ENCODE data around the gene ZNF618.

The ZNF618 gene

DNA sequence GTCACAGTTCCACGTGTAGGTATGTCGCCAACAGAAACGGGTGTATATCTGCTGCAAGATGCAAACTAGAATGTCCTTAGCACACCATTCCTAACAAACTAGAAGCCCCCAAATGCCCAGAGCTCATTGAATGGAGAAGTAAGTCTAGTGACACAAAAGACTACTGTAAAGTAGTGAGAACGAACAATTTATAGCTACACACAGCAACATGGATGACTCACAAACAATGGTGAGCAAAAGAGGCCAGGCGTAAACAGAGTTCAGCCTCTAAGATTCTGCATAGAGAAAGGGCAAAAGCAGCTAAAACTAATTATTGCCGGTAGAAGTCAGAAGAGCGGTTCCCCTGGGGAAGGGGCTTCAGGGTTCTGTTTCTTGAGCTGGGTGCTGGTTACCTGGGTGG lies 127.2 kb downstream of the ZNF618 start:
- DNase-seq = no peak

DNA sequence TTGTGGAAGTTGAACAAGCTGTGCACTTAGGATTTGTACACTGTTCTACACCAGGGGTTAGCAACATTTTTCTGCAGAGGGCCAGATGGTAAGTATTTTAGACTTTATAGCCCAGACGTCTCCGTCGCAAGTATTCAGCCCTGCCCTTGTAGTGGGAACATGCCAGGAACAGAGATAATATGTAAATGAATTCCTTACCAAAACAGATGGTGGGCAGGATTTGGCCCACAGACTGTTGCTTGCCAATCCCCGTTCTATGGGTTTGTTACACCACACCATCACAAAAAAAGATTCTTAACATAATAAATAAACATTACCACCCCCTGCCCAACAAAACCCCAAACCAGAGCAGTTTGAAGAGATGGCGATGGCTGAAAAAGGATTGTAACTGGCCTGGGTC lies 127.6 kb downstream of the ZNF618 start:
- peak; percentile 14 for DNase-seq

DNA sequence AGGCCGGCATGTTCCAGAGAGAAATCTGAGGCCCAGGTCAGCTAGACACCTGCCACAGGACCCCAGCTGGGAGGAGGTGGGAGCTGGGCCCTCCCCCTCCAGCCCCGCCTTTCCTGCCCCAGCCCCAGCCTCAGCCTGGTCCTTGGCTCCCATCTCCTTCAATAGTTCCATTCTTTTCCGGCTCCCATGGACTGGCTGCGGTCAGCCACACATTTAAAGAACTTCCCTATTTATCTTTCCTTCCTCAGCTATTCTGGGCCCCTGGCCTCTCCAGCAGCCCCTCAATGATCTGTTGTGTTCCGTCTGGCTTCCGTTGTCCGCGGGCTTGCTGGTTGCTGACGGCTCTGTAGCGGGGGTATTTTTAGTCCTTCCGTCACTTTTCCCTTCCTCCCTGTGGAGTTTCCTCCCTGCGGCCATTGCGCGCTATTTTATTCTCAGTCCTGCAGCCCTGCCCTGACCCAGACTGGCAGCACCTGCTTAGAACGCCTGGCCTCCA lies 128.2 kb downstream of the ZNF618 start:
- DNase-seq = peak; percentile 44

DNA sequence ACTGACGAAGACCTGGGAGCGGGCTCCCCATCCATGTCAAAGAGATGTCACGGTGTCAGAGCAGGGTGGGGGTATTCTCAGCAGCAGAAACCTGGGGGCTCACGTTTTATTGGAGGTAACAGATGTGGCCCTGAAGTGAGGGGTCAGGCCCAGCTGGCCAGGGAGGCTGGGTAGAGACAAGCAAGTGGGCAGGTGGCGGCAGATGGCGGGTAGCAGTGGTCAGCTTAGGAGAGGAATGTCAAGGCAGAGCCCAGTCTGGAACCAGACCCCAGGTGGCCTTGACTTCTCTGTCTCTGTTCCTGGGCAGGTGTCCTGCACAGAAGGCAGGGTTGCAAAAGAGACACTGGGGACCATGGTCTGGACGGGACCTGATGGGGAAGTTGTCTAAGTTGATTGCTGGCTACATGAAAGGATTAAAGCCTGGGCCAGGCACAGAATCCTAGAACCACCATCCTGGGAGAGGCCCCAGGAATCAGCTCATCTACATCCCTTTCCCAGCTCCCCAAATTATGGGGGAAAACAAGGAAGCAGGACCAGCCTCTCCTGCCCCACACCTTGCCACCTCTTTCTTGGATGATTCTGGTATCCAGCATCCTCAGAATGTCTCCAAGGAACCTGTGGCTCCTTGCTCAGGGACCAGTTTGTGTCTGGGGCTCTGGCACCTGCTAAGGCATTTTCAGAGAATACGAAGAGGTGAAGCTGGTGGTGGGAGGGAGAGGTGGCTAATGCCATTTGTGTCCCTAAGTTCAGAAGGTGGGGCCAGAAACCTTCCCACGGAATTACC lies 129.5 kb downstream of the ZNF618 start:
- DNase-seq = peak; percentile 34

DNA sequence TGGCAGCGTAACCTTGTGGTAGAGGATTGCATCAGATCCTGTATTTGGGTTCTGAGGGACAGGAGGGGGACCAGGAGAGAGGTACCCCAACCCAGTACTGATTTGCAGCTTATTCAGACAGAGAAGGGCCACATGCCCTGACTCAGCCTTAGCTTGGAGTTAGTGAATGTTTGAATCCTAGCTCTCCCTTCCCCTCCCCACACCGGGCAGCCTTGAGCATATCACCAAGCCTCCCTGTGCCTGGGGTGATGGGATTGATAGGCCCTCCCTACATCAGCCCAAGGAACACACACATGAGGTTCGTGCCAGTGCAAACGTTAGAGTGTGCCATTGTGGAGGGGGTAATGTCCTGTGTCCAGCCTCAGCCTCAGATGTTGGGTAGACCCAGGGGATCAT lies 130.0 kb downstream of the ZNF618 start:
- peak; percentile 38 for DNase-seq

DNA sequence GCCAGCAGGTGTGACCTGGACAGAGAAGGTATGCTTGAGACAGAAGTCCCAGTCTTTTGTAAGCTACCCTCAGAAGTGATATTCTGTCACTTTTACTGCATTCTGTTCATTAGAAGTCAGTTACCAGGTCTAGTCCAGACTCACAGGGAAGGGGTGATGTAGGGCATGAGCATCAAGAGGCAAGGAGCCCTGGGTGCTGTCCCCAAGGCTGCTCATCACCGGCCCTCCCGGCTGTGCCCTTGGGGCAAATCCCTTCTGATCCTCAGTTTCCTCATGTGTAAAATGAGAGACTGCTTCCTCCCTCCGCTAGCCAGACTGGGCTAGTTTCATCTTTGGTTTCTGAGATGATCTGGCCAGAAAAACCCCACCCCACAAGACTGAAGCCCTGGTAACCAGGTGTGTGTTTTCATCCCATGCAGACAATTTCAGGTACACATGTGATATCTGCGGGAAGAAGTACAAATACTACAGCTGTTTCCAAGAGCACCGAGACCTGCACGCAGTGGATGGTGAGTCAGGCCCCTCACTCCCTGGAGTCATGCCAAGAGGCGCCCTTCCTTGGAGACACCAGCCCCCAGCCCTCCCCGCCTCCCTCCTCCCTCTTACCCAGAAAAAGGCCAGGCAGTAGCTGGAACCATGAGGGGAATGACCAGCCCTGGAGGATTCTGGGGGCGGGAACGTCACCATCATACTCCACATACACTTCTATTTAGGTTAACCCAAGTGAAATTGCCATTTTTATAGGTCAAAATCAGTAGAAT lies 131.0 kb downstream of the ZNF618 start:
- peak; percentile 17 for DNase-seq

DNA sequence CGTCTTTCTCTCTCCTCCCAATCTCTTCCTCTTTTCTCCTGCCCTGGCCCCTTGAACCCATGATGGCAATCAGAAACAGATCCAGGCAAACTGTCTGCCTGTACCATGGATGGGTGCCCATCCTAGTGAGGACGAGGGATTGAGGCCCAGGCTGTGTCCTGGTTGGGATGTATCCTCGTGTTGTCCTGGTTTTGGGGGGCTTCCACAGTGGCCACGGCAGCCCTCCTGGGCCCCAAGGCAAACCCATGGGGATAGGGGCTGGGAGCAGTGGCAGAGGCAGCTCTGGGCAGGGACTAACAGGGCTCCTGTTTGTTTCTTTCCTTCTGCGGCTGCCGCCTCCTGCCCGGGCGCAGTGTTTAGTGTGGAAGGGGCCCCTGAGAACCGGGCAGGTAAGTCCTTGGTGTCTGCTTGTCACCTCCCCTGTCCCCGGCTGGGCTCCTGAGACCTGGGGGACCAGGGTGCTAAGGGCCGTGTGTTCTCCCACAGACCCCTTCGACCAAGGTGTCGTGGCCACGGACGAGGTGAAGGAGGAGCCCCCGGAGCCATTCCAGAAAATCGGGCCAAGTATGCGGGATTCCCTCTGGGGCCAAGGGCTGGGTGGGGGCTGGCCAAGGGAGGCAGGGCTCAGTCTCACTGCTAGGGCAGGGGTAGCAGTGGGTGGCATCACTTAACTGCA lies 132.0 kb downstream of the ZNF618 start:
- peak; percentile 57 for DNase-seq

DNA sequence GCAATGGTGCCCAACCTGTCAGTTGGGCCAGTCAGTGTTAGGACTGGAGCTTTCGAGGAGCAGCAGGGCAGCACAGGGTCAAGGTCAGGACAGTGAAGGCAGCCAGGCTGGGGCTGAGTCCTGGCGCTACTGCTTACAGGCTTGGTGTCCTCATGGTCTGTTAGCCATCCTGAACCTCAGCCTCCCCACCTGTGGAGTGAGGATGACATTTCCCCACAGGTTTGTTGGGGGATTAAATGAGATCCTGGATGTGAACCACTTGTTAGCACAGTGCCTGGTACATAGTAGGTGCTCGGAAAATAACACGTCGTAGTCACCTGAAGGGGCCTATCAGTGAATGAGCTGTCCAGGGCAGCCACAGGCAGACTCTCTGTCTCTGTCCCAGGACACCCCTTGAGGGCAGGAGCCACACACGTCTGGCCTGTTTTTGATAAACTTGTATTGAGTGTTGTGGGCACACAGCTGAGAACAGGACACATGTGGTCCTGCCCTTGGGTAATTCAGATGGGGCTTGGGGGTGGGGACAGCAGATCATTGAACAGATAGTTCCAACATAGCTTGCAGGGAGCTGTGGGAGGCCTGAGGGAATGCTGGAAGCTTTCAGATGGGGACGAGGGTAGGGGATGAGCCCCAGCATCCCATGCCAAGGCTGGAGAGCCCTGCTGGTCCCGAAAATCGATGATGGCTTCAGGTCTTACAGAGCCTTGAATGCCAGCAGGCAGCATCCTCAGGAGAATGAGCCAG lies 132.7 kb downstream of the ZNF618 start:
- DNase-seq = peak; percentile 38

DNA sequence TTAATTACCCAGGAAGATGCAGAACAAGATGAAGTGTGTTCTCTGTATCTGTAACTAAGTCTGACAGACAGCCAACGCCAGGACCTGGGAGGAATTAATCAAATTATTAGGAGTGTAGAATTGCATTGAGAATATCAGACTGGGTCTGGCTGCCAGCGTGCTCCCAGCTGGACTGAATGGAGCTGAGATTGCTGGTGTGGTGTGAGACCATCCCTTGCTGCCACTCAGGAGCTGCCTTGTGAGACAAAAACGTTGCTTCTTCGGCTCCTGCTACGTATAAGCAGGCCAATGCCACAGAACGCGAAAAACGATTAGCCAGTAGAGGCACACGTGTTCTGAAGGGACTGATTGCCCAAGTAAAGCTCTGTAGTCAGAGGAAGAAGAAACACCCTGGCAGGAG lies 135.2 kb downstream of the ZNF618 start:
- DNase-seq = peak; percentile 25

DNA sequence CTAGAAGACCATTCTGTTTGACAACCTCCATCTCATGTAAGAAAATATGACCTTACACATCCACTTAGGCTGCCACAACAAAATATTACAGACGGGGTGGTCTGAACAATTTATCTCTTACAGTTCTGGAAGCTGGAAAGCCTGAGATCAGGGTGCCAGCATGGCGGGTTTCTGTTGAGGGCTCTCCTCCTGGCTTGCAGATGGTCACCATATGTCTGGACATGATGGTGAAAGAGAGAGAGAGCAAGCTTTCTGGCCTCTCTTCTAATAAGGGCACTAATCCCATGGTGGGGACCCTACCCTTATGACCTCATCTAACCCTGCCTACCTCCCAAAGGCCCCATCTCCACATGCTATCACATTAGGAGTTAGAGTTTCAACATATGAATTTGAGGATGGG lies 136.0 kb downstream of the ZNF618 start:
- peak; percentile 4 for DNase-seq

DNA sequence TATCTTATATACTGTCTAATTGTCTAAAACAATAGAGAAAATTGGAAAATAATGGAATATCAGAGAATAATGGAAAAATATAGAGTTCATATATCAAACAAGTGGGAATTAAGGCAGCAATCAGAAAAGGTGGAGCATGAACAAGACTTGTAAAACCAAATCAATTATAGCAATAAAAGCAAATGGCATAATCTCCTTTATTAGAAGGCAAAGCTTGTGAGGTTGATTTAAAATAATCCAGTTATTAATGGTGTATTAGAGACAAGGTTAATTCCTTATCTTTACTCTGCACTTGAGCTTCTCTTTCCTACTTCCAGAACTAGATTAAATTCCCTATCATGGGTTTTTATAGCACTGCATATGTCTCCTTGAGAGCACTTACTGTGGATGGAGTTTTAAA lies 137.9 kb downstream of the ZNF618 start:
- DNase-seq = no peak

DNA sequence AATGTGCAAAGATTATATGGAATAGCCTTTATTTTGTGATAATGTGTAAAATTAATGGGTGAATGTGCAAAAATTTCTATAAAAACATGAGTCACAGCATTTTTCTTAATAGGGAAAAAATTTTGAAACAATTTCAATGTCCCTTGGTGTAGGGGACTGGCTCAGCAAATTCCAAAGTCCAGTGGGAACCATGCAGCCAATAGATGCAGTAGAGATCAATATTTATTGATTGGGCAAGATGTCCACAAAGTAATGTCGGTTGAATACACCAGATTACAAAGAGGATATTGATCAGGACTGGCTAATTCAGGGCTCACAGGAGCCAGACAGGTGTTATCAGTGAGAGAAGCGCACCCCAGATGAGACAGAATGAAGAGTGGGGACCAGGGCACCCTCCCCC lies 139.5 kb downstream of the ZNF618 start:
- no peak for DNase-seq

DNA sequence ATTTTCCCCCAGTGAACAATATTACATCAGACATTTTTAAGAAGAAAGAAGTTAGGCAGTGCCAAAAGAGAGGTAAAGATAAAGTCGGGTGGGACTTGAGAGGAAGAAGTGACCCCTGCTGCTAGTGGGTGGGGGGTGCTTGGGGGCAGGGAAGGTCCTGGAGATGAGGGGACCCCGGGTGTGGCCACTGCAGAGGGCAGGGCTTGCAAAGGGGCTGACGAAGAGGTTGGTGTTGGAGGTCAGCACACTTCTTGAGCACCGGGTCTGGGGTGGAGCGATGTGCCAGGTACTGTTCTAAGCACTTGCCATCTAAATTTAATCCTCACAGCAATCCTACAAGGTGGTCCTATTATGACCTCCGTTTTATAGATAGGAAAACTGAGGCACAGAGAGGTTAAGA lies 140.0 kb downstream of the ZNF618 start:
- DNase-seq = peak; percentile 45

DNA sequence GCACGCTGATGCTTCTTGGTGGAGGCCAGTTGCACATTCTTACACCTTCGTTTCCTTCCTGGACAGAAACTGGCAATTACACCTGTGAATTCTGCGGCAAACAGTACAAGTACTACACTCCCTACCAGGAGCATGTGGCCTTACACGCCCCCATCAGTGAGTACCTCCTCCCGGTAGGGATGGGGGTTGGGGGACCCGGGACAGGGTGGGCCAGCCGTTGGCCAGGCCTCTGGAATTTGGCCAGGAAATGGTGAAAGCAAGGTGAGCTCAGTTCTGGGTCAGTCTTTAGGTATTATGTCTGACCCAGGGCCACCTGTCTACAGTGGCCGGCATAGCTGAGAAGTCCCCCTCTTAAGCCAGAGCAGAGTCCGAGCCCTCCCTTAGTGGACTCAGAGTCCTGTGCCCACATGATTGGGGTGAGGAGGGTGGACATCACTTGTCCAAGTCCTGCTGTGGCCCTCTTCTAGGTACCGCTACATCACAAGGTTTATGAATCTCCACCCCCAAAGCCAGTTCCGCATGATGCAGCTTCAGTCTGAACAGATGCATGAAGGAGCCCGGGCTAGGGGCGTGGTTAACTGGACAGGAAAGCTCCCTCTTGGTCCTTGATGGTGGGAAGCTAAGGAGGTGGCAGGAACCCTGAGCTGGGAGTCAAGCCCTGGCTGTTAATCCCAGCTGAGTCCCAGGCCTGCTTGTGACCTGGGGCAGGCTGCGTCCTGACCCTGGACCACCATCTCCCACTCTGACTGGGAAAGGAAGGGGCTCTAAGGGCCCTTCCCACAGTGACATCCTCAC lies 140.7 kb downstream of the ZNF618 start:
- DNase-seq = peak; percentile 38

DNA sequence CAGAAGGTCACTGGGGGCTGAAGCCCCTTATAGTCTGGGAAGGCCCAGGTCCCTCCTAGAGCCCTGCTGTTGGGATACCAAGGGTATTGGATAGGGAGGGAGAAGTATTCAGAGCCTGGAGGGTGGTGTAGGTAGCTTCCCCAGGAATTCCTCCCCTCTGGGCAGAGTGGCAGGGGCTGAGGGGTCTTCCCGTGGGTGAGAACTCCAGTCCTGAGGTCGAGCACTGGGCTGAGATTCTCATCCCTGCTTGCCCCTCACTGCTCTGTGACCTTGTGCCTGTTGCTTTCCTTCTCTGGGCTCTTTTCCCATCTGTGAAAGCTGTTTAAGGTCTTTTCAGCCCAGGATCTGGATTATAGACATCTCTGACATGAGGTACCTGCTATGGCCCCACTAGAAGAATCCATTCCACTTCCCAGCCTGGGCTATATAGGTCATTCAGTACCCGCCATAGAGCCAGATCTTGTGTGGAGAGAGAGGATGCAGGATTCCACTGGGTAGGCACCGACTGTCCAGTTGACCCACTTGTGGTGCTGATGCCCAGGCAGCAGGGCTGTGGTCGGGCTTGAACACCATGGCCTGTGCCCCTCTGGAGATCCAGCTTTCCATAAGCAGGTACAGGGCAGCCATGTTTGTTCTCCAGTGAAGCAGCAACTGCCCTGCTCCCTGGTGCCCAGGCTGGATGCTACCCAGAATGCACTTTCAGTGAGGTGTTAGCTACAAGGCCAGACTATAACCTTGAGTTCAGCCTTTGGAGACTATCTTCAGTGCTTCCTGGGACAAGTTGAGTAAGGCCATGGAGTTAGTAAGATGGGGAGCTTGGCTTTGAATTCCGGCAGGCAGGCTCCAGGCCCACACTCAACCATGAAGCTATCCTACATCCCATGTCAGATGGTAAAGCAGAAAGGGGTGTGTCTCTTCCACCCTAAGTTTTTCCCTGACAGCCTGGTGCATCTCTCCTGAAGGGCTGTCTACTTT lies 141.9 kb downstream of the ZNF618 start:
- DNase-seq = peak; percentile 41

DNA sequence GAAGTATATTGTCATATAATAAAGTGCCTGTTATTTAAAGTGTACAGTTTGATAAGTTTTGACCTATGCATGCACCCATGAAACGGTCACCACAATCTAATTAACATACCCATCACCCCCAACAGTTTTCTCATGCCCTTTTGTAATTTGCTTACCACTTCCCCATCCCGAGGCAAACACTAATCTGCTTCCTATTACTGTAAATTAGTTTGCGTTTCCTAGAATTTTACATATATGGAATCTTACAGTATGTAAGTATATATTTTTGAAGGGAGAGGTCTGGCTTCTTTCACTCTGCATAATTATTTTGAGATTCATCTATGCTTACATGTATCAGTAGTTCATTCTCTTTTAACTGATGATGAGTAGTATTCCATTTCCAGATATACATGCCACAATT lies 145.5 kb downstream of the ZNF618 start:
- no peak for DNase-seq

DNA sequence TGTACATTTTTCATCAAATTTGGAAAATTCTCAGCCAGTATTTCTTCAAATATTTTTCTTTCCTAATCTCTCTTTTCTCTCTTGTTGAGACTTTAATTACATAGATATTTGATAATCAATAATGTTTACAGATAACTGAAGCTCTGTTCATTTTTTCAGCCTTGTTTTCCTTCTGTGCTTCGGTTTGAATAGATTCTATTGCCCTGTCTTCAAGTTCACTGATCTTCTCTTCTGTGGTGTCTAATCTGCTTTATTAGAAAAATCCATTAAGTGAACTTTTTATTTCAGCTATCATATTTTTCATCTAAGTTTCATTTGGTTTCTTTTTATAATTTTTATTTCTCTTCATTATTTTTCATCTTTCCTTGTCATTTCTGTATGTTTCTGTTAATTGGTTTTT lies 147.9 kb downstream of the ZNF618 start:
- no peak for DNase-seq

DNA sequence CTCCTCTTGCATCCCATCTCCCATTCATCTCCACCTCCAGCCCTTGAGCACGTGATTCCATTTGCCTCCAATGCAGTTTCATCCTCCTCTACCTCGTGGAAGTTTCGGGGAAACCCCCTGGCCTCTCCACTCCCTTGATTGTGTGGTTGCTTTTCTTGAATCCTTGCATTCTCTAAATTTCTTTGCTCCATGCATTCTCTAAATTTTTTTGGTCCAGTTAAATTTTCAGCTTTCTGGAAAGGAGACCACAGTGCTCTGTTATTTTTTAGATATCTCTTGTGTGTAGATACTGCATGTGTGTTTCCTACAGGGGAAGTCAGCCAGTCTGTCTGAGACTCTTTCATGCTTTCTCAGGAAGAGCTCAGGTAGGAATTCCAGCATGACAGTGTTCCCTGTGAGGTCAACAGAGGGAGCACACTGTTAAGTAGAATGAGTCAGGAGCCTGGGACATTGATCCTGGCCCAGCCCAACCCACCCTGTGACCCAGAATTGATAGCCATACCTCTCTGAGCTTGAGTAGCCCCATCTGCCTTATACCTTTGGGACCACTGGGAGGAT lies 149.2 kb downstream of the ZNF618 start:
- no peak for DNase-seq

DNA sequence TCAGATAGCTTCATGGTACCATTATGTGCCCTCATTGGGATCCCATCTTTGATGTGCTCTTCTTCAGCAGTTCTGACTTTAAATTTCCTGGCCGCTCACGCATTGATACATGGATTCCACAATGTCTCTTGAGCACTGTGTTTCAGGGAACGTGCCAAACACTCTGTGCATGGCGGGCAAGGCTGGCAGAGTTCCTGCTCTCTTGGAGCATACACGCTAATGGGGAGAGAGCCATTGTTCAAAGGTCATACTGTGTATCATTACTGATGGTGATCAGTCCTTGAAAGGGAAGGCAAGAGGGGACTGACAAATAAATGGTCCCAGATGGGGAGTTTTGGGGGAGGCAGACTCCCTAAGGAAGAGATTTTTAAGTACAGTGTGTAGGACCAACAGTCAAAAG lies 149.7 kb downstream of the ZNF618 start:
- peak; percentile 21 for DNase-seq

DNA sequence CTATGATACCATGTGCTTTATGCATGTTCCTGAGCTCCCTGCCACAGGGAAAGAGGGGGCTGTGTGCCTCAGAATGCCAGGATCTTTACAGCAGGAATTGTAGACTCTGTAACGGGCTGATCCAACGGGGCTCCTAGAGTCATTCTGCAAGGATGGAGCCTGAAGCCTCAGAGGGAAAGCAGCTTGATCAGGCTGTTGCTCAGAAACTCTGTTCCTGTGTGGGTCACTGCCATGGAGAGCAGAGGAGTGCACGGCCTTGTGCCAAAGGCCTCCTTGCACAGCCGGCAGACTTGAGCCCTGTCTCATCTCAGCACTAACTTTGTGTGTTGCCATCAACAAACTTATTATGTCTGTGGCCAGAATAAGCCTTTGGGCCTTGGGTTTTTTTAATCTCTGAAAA lies 150.2 kb downstream of the ZNF618 start:
- DNase-seq = peak; percentile 41

Measured in activated effector memory CD4-positive, alpha-beta T cell treated with anti-CD3 and anti-CD28 coated beads, Interleukin-2, amount 50 U/mL, for 16 hours (primary cell).